ENCODE results near the gene RP2. TPM values are rescaled to one million over a fixed set of nuclear protein-coding genes. Genes with fewer than 3 reads are reported as not detected.
A peak's percentile ranks its signal among the peaks of the same experiment; 100 is the strongest.

The RP2 gene
- total and polyA plus RNA-seq, 2 donors (not counting 1 experiment from before 2014, with no cell fraction given) = 19.4 to 20.6 TPM

- H3K27ac ChIP-seq (ENCODE audit: insufficient read depth, low read length) = no peak overlapping the region
- H3K79me2 ChIP-seq (ENCODE audit: control insufficient read depth, insufficient read depth, low read length) = no peaks in the 10 kb centered on the region
- H3K36me3 ChIP-seq (ENCODE audit: control insufficient read depth, insufficient read depth, low read length) = no peaks in the 10 kb centered on the region
- no peak for DNase-seq (ENCODE audit: low read depth in 2 of 2)
- H3K9me3 ChIP-seq (ENCODE audit: control insufficient read depth, insufficient read depth, low read depth, low read length) = no peaks in the 10 kb centered on the region
- TF ChIP-seq EZH2 (IDR thresholded peaks at IDR 0.05; ENCODE audit: low read length, missing control alignments) (no peak), CTCF (conservative IDR thresholded peaks at IDR 0.05 in 1 of 2, IDR thresholded peaks at IDR 0.05 in 1 of 2; ENCODE audit: low read depth in 1 of 2, low read length in 2 of 2) (no peak)
- no peak overlapping the region for H3K4me3 ChIP-seq (replicated peaks in 1 of 4; ENCODE audit: control extremely low read depth in 1 of 4, insufficient read depth in 1 of 4, low read depth in 3 of 4, low read length in 4 of 4)
- H4K20me1 ChIP-seq (ENCODE audit: control insufficient read depth, extremely low read depth, insufficient read depth, low read length) = no peaks in the 10 kb centered on the region
- no peaks in the 10 kb centered on the region for H3K4me1 ChIP-seq (ENCODE audit: control insufficient read depth, extremely low read depth, insufficient read depth, low read length)
- no peaks in the 10 kb centered on the region for H3K27me3 ChIP-seq (ENCODE audit: control insufficient read depth, insufficient read depth, low read length)
- no peak overlapping the region for H3K9ac ChIP-seq (ENCODE audit: insufficient read depth, low read length)
- no peak overlapping the region for H3K4me2 ChIP-seq (ENCODE audit: extremely low read depth, insufficient read depth, low read length)
- H2AFZ ChIP-seq (ENCODE audit: low read length) = no peak overlapping the region
Observed at GRCh38 chrX:46927718-46928117, 90.9 kb downstream of the RP2 start.

DNA sequence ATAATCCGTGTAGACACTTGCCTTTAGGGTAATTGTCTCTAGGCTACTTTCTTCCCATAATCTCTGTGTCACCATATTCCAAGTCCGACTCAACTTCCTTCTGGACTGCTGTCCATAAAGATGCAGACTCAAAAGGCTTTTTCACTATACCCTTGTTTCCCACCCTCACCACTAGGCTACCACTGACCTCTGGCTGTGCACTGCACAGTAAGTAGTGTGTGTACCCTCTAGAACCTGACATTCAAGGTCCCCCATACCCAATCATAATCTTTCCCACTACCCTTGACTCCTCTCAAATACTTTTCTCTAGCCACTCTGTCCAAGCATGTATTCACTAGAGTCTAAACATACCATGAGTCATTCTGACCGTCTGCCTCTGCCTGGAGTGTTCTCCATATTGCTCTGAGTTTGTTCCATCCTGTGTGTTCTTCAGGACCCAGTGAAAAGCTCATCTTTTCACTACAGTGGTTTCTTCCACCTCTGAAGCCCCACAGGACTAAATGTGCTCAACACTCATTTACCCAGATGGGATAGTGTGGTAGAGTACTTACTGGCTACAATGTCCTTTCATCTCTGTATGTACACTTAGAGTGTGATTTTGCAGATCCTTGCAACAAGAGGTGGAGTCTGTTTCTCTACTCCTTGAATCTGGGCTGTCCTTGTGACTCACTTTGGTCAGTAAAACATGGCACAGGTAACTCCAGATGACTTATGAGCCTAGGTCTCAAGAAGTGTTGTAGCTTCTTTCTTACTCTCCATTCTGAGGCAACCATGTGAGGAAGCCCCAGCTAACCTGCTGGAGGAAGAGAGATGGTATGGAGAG, 92.8 kb downstream of the RP2 start:
- DNase-seq (ENCODE audit: low read depth in 2 of 2) = peak; percentile 32 to 62
- no peaks in the 10 kb centered on the region for H3K9me3 ChIP-seq (ENCODE audit: control insufficient read depth, insufficient read depth, low read depth, low read length)
- H3K4me2 ChIP-seq (ENCODE audit: extremely low read depth, insufficient read depth, low read length) = no peak overlapping the region
- no peaks in the 10 kb centered on the region for H3K27me3 ChIP-seq (ENCODE audit: control insufficient read depth, insufficient read depth, low read length)
- H4K20me1 ChIP-seq (ENCODE audit: control insufficient read depth, extremely low read depth, insufficient read depth, low read length) = no peaks in the 10 kb centered on the region
- H3K36me3 ChIP-seq (ENCODE audit: control insufficient read depth, insufficient read depth, low read length) = no peaks in the 10 kb centered on the region
- no peak overlapping the region for H3K27ac ChIP-seq (ENCODE audit: insufficient read depth, low read length)
- TF ChIP-seq EZH2 (IDR thresholded peaks at IDR 0.05; ENCODE audit: low read length, missing control alignments) (no peak), CTCF (conservative IDR thresholded peaks at IDR 0.05 in 1 of 2, IDR thresholded peaks at IDR 0.05 in 1 of 2; ENCODE audit: low read depth in 1 of 2, low read length in 2 of 2) (no peak)
- no peak overlapping the region for H3K4me3 ChIP-seq (replicated peaks in 1 of 4; ENCODE audit: control extremely low read depth in 1 of 4, insufficient read depth in 1 of 4, low read depth in 3 of 4, low read length in 4 of 4)
- H2AFZ ChIP-seq (ENCODE audit: low read length) = no peak overlapping the region
- H3K4me1 ChIP-seq (ENCODE audit: control insufficient read depth, extremely low read depth, insufficient read depth, low read length) = no peaks in the 10 kb centered on the region
- no peak overlapping the region for H3K9ac ChIP-seq (ENCODE audit: insufficient read depth, low read length)
- no peaks in the 10 kb centered on the region for H3K79me2 ChIP-seq (ENCODE audit: control insufficient read depth, insufficient read depth, low read length)

Other genes starting within 250 kb of the RP2 start
- gene SLC9A7, start 77.9 kb upstream of the RP2 start, total RNA-seq = 22.6 and 47.7 TPM in 2 replicates
- 13.9 and 21.4 TPM in 2 replicates for gene SLC9A7, start 77.9 kb upstream of the RP2 start, polyA plus RNA-seq
- 4.1 and 5.3 TPM in 2 replicates for gene JADE3, start 75.4 kb downstream of the RP2 start, total RNA-seq
- gene JADE3, start 75.4 kb downstream of the RP2 start, polyA plus RNA-seq = 3.7 and 5.1 TPM in 2 replicates
- 15.4 and 23.8 TPM in 2 replicates for gene RGN, start 241.4 kb downstream of the RP2 start, total RNA-seq
- gene RGN, start 241.4 kb downstream of the RP2 start, polyA plus RNA-seq = 7.0 and 7.4 TPM in 2 replicates